ENCODE data around the gene ZNF778. TPM values are rescaled to one million over a fixed set of nuclear protein-coding genes. Genes with fewer than 3 reads are reported as not detected.
"Not testable (repeated sequence)": the region's sequence is repeated elsewhere in the genome, so short reads cannot be mapped to it uniquely, and the experiment has no call there.

Gene ZNF778
- total RNA-seq, 4 donors from 2014 or later = 5.7 to 22.8 (median 13.4) TPM

DNA sequence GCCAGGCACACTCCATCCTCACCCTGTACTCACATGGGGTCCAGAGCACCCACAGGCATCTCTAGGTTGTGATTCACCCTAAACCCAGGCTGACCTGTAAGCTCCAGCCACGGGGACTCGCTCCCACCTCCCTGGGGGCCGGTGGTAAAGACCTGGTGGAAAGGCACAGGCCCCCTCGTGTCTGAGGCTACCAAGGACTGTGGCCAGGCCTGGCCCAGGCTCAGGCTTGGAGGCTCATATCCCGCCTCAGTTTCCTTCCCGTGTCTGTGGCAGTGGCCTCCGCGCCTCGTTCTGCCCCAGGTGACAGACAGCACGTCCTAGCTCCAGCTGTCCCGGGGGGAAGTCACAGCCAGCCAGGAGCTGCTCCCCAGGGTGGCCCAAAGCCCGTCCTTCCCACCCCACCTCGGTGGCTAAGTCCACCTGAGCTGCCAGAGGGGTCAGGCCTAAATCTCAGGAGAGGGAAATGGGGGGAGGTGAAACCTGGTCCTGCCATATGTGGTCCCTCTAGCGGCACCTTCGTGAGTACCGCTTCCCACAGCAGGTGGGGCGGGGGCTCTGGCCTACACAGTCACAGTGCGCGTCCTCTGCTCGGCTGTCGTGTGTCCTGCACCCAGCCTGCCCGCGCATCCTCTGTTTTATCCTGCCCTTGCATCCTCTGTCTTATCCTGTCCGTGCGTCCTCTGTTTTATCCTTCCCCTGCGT is 33.4 kb upstream of the ZNF778 start:
- TF ChIP-seq, protein P1, sequence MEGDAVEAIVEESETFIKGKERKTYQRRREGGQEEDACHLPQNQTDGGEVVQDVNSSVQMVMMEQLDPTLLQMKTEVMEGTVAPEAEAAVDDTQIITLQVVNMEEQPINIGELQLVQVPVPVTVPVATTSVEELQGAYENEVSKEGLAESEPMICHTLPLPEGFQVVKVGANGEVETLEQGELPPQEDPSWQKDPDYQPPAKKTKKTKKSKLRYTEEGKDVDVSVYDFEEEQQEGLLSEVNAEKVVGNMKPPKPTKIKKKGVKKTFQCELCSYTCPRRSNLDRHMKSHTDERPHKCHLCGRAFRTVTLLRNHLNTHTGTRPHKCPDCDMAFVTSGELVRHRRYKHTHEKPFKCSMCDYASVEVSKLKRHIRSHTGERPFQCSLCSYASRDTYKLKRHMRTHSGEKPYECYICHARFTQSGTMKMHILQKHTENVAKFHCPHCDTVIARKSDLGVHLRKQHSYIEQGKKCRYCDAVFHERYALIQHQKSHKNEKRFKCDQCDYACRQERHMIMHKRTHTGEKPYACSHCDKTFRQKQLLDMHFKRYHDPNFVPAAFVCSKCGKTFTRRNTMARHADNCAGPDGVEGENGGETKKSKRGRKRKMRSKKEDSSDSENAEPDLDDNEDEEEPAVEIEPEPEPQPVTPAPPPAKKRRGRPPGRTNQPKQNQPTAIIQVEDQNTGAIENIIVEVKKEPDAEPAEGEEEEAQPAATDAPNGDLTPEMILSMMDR (IDR thresholded peaks at IDR 0.05) = no peak
- no peak for ATAC-seq (ENCODE audit: low FRiP score)
- no peak for DNase-seq (ENCODE audit: low spot score)

DNA sequence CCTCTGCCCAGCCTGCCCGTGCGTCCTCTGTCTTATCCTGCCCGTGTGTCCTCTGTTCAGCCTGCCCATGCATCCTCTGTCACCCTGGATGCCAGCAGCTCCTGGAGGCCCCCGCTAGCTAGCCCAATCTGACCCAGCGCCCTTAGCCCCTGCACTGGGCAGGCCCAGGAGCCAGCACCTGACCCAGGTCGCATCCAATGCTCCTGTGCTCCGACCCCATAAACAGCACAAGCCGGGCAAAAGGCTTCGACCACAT is 32.9 kb upstream of the ZNF778 start:
- DNase-seq (ENCODE audit: low spot score) = no peak
- TF ChIP-seq, protein P1 (IDR thresholded peaks at IDR 0.05) = no peak
- ATAC-seq (ENCODE audit: low FRiP score) = no peak

DNA sequence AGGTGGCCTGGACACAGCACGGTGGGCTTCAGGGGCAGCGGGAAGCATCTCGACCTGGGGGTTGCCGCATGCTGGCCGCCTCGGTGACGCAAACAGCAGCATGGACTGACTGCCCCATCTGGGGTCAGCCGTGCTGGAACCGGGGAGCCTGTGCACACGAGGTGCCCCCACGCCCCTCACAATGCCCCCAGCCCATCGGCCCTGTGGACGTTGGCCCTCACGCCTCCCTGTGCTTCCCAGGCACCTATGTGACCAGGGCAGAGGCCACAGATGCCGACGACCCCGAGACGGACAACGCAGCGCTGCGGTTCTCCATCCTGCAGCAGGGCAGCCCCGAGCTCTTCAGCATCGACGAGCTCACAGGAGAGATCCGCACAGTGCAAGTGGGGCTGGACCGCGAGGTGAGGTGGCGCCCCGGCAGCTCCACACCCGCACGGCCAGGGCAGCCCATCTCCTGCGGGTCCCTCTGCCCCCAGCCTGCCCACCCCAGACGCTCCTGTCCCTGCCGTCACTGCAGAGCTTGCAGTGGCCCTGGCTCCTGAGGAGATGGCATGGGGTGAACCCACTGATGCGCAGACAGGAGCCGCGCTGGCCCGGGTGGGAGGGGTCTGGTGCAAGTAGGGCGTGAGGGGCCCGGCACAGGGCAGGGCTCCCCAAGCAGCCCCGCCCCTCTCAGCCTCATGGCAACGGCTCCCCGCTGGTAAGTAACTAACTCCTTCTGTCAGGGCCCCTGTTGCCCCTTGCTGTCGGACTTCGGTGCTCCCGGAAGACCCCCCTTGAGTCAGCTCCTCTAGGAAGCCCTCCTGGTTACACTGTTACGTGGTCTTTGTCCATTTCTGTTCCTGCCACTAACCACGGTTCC is 32.3 kb upstream of the ZNF778 start:
- no peak for ATAC-seq (ENCODE audit: low FRiP score)
- no peak for DNase-seq (ENCODE audit: low spot score)
- TF ChIP-seq, protein P1 (IDR thresholded peaks at IDR 0.05) = no peak

GRCh38 chr16:89185887-89186592 is 31.5 kb upstream of the ZNF778 start:
- DNase-seq (ENCODE audit: low spot score); ATAC-seq (ENCODE audit: low FRiP score): not testable (repeated sequence)

GRCh38 chr16:89186593-89187031 is 30.9 kb upstream of the ZNF778 start:
- not testable (repeated sequence) for ATAC-seq (ENCODE audit: low FRiP score); DNase-seq (ENCODE audit: low spot score)

- DNase-seq (ENCODE audit: low spot score) = no peak
- ATAC-seq (ENCODE audit: low FRiP score) = no peak
- TF ChIP-seq, protein P1 (IDR thresholded peaks at IDR 0.05) = no peak
These were observed 30.3 kb upstream of the ZNF778 start for GRCh38 chr16:89187032-89187769.

DNA sequence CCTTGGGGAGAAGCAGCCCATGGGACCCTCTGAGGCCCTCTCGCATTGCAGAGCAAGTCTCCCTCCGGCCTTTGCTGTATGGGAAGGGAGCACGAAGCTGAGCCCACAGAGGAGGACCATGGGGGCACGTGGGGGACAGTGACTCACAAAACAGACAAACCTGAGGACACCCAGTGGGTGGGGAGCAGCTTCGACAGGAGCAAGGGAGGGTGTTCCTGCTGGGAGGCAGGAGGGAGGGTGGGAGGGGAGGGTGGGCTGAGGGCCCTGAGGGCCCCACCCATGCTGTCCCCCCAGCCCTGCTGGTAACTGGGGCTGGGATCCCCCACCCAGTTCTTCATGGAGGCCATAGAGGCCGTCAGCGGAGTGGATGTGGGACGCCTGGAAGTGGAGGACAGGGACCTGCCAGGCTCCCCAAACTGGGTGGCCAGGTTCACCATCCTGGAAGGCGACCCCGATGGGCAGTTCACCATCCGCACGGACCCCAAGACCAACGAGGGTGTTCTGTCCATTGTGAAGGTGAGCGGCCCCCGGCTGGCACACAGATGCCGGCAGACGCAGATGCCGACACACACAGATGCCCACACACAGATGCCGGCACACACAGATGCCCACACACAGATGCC is 29.6 kb upstream of the ZNF778 start:
- no peak for ATAC-seq (ENCODE audit: low FRiP score)
- TF ChIP-seq, protein P1 (IDR thresholded peaks at IDR 0.05) = no peak
- DNase-seq (ENCODE audit: low spot score) = no peak

- ATAC-seq (ENCODE audit: low FRiP score); DNase-seq (ENCODE audit: low spot score): not testable (repeated sequence)
These were observed 28.8 kb upstream of the ZNF778 start for GRCh38 chr16:89188471-89189357.

Data from omental fat pad (tissue), 4 donors.